Measurements from ENCODE around the gene CYP24A1.
"Not testable (repeated sequence)": the region's sequence is repeated elsewhere in the genome, so short reads cannot be mapped to it uniquely, and the experiment has no call there.

GRCh38 chr20:54131125-54131524, 42.7 kb downstream of the CYP24A1 start:
- not testable (repeated sequence) for TF ChIP-seq AFF4 (CRISPR knock-in tag; IDR thresholded peaks at IDR 0.05); MEIS2 (CRISPR knock-in tag; IDR thresholded peaks at IDR 0.05); XRCC5 (optimal IDR thresholded peaks at IDR 0.05; ENCODE audit: low read length); ZNF775 (CRISPR knock-in tag; IDR thresholded peaks at IDR 0.05; ENCODE audit: borderline replicate concordance); CTCF (CRISPR knock-in tag; IDR thresholded peaks at IDR 0.05); ATF4 (CRISPR knock-in tag; IDR thresholded peaks at IDR 0.05); CREB1 (IDR thresholded peaks at IDR 0.05); CREB1 (CRISPR knock-in tag; IDR thresholded peaks at IDR 0.05); ZC3H4 (CRISPR knock-in tag; IDR thresholded peaks at IDR 0.05; ENCODE audit: borderline replicate concordance); FOXM1 (CRISPR knock-in tag; IDR thresholded peaks at IDR 0.05); ZNF180 (CRISPR knock-in tag; IDR thresholded peaks at IDR 0.05; ENCODE audit: borderline replicate concordance, low read depth); ZFP36L1 (CRISPR knock-in tag; IDR thresholded peaks at IDR 0.05)
- TF ChIP-seq, protein P1, sequence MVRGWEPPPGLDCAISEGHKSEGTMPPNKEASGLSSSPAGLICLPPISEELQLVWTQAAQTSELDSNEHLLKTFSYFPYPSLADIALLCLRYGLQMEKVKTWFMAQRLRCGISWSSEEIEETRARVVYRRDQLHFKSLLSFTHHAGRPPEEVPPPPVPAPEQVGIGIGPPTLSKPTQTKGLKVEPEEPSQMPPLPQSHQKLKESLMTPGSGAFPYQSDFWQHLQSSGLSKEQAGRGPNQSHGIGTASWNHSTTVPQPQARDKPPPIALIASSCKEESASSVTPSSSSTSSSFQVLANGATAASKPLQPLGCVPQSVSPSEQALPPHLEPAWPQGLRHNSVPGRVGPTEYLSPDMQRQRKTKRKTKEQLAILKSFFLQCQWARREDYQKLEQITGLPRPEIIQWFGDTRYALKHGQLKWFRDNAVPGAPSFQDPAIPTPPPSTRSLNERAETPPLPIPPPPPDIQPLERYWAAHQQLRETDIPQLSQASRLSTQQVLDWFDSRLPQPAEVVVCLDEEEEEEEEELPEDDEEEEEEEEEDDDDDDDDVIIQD (CRISPR knock-in tag; IDR thresholded peaks at IDR 0.05; ENCODE audit: low read depth): not testable (repeated sequence)
- TF ChIP-seq, protein P2, sequence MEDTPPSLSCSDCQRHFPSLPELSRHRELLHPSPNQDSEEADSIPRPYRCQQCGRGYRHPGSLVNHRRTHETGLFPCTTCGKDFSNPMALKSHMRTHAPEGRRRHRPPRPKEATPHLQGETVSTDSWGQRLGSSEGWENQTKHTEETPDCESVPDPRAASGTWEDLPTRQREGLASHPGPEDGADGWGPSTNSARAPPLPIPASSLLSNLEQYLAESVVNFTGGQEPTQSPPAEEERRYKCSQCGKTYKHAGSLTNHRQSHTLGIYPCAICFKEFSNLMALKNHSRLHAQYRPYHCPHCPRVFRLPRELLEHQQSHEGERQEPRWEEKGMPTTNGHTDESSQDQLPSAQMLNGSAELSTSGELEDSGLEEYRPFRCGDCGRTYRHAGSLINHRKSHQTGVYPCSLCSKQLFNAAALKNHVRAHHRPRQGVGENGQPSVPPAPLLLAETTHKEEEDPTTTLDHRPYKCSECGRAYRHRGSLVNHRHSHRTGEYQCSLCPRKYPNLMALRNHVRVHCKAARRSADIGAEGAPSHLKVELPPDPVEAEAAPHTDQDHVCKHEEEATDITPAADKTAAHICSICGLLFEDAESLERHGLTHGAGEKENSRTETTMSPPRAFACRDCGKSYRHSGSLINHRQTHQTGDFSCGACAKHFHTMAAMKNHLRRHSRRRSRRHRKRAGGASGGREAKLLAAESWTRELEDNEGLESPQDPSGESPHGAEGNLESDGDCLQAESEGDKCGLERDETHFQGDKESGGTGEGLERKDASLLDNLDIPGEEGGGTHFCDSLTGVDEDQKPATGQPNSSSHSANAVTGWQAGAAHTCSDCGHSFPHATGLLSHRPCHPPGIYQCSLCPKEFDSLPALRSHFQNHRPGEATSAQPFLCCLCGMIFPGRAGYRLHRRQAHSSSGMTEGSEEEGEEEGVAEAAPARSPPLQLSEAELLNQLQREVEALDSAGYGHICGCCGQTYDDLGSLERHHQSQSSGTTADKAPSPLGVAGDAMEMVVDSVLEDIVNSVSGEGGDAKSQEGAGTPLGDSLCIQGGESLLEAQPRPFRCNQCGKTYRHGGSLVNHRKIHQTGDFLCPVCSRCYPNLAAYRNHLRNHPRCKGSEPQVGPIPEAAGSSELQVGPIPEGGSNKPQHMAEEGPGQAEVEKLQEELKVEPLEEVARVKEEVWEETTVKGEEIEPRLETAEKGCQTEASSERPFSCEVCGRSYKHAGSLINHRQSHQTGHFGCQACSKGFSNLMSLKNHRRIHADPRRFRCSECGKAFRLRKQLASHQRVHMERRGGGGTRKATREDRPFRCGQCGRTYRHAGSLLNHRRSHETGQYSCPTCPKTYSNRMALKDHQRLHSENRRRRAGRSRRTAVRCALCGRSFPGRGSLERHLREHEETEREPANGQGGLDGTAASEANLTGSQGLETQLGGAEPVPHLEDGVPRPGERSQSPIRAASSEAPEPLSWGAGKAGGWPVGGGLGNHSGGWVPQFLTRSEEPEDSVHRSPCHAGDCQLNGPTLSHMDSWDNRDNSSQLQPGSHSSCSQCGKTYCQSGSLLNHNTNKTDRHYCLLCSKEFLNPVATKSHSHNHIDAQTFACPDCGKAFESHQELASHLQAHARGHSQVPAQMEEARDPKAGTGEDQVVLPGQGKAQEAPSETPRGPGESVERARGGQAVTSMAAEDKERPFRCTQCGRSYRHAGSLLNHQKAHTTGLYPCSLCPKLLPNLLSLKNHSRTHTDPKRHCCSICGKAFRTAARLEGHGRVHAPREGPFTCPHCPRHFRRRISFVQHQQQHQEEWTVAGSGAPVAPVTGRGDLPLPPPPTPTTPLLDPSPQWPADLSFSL (CRISPR knock-in tag; IDR thresholded peaks at IDR 0.05): not testable (repeated sequence)
